HCT116 (cell line): Measurements from ENCODE around the gene PRICKLE1. TPM values are rescaled to one million over a fixed set of nuclear protein-coding genes. Genes with fewer than 3 reads are reported as not detected.

Experiments
- ATAC-seq: fragments of 200-7000 bp; cut with Tn5 transposase; 2 replicates; pipeline ENCODE4 v1.9.1; 2020; ENCODE audit warnings: mild to moderate bottlenecking, moderate library complexity
- BruUV-seq: library from RNA; stranded (reverse); fragments of 400-500 nt; replicated peaks from 2 replicates; lab custom pipeline; 2021; lab: Mats Ljungman, UMichigan
- CTCF ChIA-PET: fragments of 300-600 bp; sonication (Branson Sonifier 250); formaldehyde crosslinking; loops from one replicate; lab custom pipeline; 2021; ENCODE audit warnings: antibody characterized with exemption; lab: Charles Lee
- POLR2A ChIA-PET: fragments of 300-600, 350-600 bp; sonication (Branson Sonifier 250); formaldehyde crosslinking; loops from one replicate; lab custom pipeline; 2021; ENCODE audit warnings: antibody characterized with exemption; lab: Charles Lee
- RAD21 ChIA-PET, 2 experiments: fragments of 300-600 bp; sonication (Branson Sonifier 250); formaldehyde crosslinking; loops; one replicate each; lab custom pipeline; 2023; ENCODE audit warnings: low total read pairs in 2 of 2; ENCODE audit not compliant: uncharacterized antibody in 2 of 2, unreplicated experiment in 2 of 2, low non-redundant PET in 1 of 2; lab: Charles Lee
- DNase-seq: peaks from one replicate; pipeline ENCODE4 v3.0.0-alpha.2; 2010; ENCODE audit warnings: low read depth, low spot score
- H2AFZ ChIP-seq: fragments of 200-600 bp; shearing (Covaris generic), sonication (generic); 2 replicates; pipeline ENCODE4 v1.6.1; 2017; ENCODE audit warnings: low read depth, mixed run types, mixed read lengths, antibody characterized with exemption, low read length; ENCODE audit not compliant: poor library complexity, severe bottlenecking
- H3K27ac ChIP-seq: 2 replicates; pipeline ENCODE4 v1.5.1; 2012; ENCODE audit warnings: low read depth, low read length
- H3K27me3 ChIP-seq: fragments of 200-600 bp; sonication (generic); 2 replicates; pipeline ENCODE4 v1.6.1; 2016; ENCODE audit warnings: mixed run types, low read length, mixed read lengths; ENCODE audit not compliant: insufficient read depth
- H3K36me3 ChIP-seq, 2 experiments: fragments of 200-500 bp in 1 of 2; fragments of 200-600 bp in 1 of 2; sonication (Bioruptor generic) in 1 of 2; sonication (generic) in 1 of 2; 2 replicates each; pipeline versions ENCODE4 v1.5.1 to v1.6.1; 2014 to 2016; ENCODE audit warnings: low read length in 2 of 2, inconsistent platforms in 1 of 2, mixed read lengths in 1 of 2, mixed run types in 1 of 2; ENCODE audit not compliant: insufficient read depth in 2 of 2, control insufficient read depth in 1 of 2
- H3K4me1 ChIP-seq, 2 experiments: fragments of 200-600 bp in 1 of 2; sonication (generic) in 1 of 2; 2 replicates each; pipeline versions ENCODE4 v1.5.1 to v1.6.1; 2012 to 2017; ENCODE audit warnings: low read length in 2 of 2, inconsistent platforms in 1 of 2, mild to moderate bottlenecking in 1 of 2, mixed read lengths in 1 of 2, mixed run types in 1 of 2, moderate library complexity in 1 of 2; ENCODE audit not compliant: insufficient read depth in 2 of 2, control insufficient read depth in 1 of 2
- H3K4me2 ChIP-seq: fragments of 200-600 bp; sonication (generic); 2 replicates; pipeline ENCODE4 v1.6.1; 2017; ENCODE audit warnings: mixed run types, low read length, mixed read lengths
- H3K4me3 ChIP-seq, 2 experiments: fragments of 200-600 bp in 1 of 2; sonication (generic) in 1 of 2; replicated peaks in 1 of 2; 2 replicates each; pipeline ENCODE4 v1.5.1; 2011 to 2016; ENCODE audit warnings: low read length in 2 of 2, control low read depth in 1 of 2, low read depth in 1 of 2, mild to moderate bottlenecking in 1 of 2, mixed read lengths in 1 of 2, mixed run types in 1 of 2
- H3K79me2 ChIP-seq: fragments of 200-600 bp; sonication (generic); 2 replicates; pipeline ENCODE4 v1.6.1; 2017; ENCODE audit warnings: mild to moderate bottlenecking, mixed run types, low read length, moderate library complexity, mixed read lengths; ENCODE audit not compliant: insufficient read depth
- H3K9ac ChIP-seq: fragments of 200-600 bp; sonication (generic); 2 replicates; pipeline ENCODE4 v1.6.1; 2016; ENCODE audit warnings: low read length, mixed read lengths
- H3K9me2 ChIP-seq: fragments of 200-600 bp; sonication (generic), shearing (Covaris generic); 2 replicates; pipeline ENCODE4 v1.6.1; 2017; ENCODE audit warnings: mixed run types, mild to moderate bottlenecking, moderate library complexity; ENCODE audit not compliant: insufficient read depth
- H3K9me3 ChIP-seq, 2 experiments: fragments of 200-500 bp in 1 of 2; fragments of 200-600 bp in 1 of 2; sonication (Bioruptor generic) in 1 of 2; sonication (generic) in 1 of 2; 2 replicates each; pipeline ENCODE4 v1.6.1; 2014 to 2017; ENCODE audit warnings: low read length in 2 of 2, mixed read lengths in 2 of 2, inconsistent platforms in 1 of 2, low read depth in 1 of 2, mild to moderate bottlenecking in 1 of 2, mixed run types in 1 of 2, moderate library complexity in 1 of 2; ENCODE audit not compliant: control insufficient read depth in 1 of 2, insufficient read depth in 1 of 2
- H4K20me1 ChIP-seq: fragments of 200-600 bp; sonication (generic), shearing (Covaris generic); 2 replicates; pipeline ENCODE4 v1.6.1; 2017; ENCODE audit warnings: mixed run types, mild to moderate bottlenecking, moderate library complexity; ENCODE audit not compliant: insufficient read depth
- CBX3 ChIP-seq: IDR thresholded peaks from 2 replicates; pipeline ENCODE4 v1.6.1; 2012; ENCODE audit warnings: low read depth
- CEBPB ChIP-seq: IDR thresholded peaks from 2 replicates; pipeline ENCODE4 v1.6.1; 2012; ENCODE audit warnings: low read depth
- EZH2 ChIP-seq: fragments of 200-600 bp; sonication (generic); IDR thresholded peaks from 2 replicates; pipeline ENCODE4 v1.6.1; 2017; ENCODE audit warnings: antibody characterized with exemption, mixed run types
- FOSL1 ChIP-seq: IDR thresholded peaks from 2 replicates; pipeline ENCODE4 v1.6.1; 2012; ENCODE audit warnings: low read depth
- POLR2A ChIP-seq: IDR thresholded peaks from 2 replicates; pipeline ENCODE4 v1.7.0; 2011; ENCODE audit warnings: borderline replicate concordance; ENCODE audit not compliant: insufficient read depth, insufficient read length; ENCODE audit errors: extremely low read depth
- RAD21 ChIP-seq: IDR thresholded peaks from 2 replicates; pipeline ENCODE4 v1.6.1; 2012; ENCODE audit warnings: low read depth, mild to moderate bottlenecking
- SIN3A ChIP-seq: IDR thresholded peaks from 2 replicates; pipeline ENCODE4 v1.6.1; 2012; ENCODE audit warnings: low read depth
- SRF ChIP-seq: IDR thresholded peaks from 2 replicates; pipeline ENCODE4 v1.6.1; 2012; ENCODE audit warnings: low read depth
- YY1 ChIP-seq: IDR thresholded peaks from 2 replicates; pipeline ENCODE4 v1.6.1; 2011; ENCODE audit warnings: low read length, low read depth, moderate library complexity, mild to moderate bottlenecking; ENCODE audit not compliant: insufficient replicate concordance; ENCODE audit errors: extremely low read depth
- ZFX ChIP-seq: fragments of 450-650 bp; IDR thresholded peaks from 2 replicates; pipeline ENCODE4 v1.6.1; 2017
- ZNF274 ChIP-seq: fragments of 200-500 bp; sonication (Bioruptor generic); IDR thresholded peaks from 2 replicates; pipeline ENCODE4 v1.6.1; 2014; ENCODE audit warnings: mild to moderate bottlenecking, low read depth, low read length, inconsistent platforms
- intact Hi-C: fragments of 100-400 bp; cut with micrococcal nuclease; formaldehyde crosslinking; loops from 2 replicates; pipeline ENCODE4 v1.10.0; 2022
- total RNA-seq: library from RNA; stranded (reverse); gene quantifications from one replicate; pipeline ENCODE4 v1.2.1, GENCODE V29; 2021; ENCODE audit not compliant: unreplicated experiment
- TF ChIP-seq, protein P1 (sequence below): IDR thresholded peaks from 2 replicates; pipeline ENCODE4 v1.6.1; 2012
- TF ChIP-seq, protein P2 (sequence below): IDR thresholded peaks from 2 replicates; pipeline ENCODE4 v1.6.1; 2012; ENCODE audit warnings: low read depth

The PRICKLE1 gene
- total RNA-seq, 1 experiment from 2014 or later: 1.3 TPM

DNA sequence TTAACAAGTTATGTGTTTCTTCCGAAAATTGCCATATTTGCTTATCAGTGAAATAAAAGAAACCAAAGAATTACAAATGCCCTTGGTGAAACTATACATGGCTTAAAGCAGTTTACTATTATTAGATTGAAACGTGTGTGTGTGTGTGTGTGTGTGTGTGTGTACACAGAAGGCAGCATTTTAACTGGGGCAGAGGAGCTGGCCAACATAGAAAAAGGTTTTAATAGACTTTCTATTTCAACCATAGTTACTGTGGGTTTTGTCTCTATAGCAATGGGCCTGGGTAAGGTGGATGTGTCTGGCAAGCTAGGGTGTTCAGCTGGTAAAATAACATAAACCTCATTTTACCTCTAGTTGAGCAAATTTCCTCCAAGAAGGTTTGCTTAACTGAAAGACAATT lies 6.5 kb downstream of the PRICKLE1 start:
- ChIA-PET RAD21 (no interaction called here), POLR2A (no interaction called here), CTCF (no interaction called here)
- Histone ChIP-seq H3K4me2 (no peak overlapping the region), H3K36me3 (no peaks in the 10 kb centered on the region), H3K4me3 (no peak overlapping the region), H4K20me1 (no peaks in the 10 kb centered on the region), H3K9ac (no peak overlapping the region), H3K9me2 (no peaks in the 10 kb centered on the region), H3K79me2 (no peaks in the 10 kb centered on the region), H3K27ac (no peak overlapping the region), H3K9me3 (no peaks in the 10 kb centered on the region), H3K27me3 (no peaks in the 10 kb centered on the region), H3K4me1 (no peaks in the 10 kb centered on the region), H2AFZ (no peak overlapping the region)
- ATAC-seq (no peak), DNase-seq (no peak)
- intact Hi-C loops: no loop called here
- TF ChIP-seq RAD21 (no peak), FOSL1 (no peak), ZNF274 (no peak), POLR2A (no peak)
- BruUV-seq: no TSS peak

DNA sequence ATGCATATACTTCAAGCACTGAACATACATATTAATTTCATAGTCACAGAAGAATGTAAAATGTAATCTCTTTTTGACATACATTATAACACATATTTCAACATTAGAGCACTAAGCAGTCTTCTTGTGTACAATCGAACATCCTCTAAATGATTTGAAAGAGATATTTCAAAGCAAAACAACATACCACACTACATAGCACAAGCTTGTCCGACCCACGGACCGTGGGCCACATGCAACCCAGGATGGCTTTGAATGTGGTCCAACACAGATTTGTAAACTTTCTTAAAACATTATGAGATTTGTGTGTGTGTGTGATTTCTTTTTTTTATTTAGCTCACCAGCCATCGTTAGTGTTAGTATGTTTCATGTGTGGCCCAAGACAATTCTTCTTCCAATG lies 7.0 kb downstream of the PRICKLE1 start:
- no peaks in the 10 kb centered on the region for H3K4me1 ChIP-seq
- ChIA-PET RAD21 (no interaction called here), POLR2A (no interaction called here), CTCF (no interaction called here)
- H3K27ac ChIP-seq: no peak overlapping the region
- no peak for DNase-seq
- no peak overlapping the region for H3K4me3 ChIP-seq
- H4K20me1 ChIP-seq: no peaks in the 10 kb centered on the region
- no peak for ATAC-seq
- H3K79me2 ChIP-seq: no peaks in the 10 kb centered on the region
- H3K27me3 ChIP-seq: no peaks in the 10 kb centered on the region
- no peak overlapping the region for H3K4me2 ChIP-seq
- TF ChIP-seq SIN3A (no peak), YY1 (no peak), RAD21 (no peak), EZH2 (no peak), FOSL1 (no peak), SRF (no peak), CEBPB (no peak), CBX3 (no peak), ZFX (no peak), POLR2A (no peak)
- TF ChIP-seq, protein P1, sequence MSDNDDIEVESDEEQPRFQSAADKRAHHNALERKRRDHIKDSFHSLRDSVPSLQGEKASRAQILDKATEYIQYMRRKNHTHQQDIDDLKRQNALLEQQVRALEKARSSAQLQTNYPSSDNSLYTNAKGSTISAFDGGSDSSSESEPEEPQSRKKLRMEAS: no peak
- TF ChIP-seq, protein P2, sequence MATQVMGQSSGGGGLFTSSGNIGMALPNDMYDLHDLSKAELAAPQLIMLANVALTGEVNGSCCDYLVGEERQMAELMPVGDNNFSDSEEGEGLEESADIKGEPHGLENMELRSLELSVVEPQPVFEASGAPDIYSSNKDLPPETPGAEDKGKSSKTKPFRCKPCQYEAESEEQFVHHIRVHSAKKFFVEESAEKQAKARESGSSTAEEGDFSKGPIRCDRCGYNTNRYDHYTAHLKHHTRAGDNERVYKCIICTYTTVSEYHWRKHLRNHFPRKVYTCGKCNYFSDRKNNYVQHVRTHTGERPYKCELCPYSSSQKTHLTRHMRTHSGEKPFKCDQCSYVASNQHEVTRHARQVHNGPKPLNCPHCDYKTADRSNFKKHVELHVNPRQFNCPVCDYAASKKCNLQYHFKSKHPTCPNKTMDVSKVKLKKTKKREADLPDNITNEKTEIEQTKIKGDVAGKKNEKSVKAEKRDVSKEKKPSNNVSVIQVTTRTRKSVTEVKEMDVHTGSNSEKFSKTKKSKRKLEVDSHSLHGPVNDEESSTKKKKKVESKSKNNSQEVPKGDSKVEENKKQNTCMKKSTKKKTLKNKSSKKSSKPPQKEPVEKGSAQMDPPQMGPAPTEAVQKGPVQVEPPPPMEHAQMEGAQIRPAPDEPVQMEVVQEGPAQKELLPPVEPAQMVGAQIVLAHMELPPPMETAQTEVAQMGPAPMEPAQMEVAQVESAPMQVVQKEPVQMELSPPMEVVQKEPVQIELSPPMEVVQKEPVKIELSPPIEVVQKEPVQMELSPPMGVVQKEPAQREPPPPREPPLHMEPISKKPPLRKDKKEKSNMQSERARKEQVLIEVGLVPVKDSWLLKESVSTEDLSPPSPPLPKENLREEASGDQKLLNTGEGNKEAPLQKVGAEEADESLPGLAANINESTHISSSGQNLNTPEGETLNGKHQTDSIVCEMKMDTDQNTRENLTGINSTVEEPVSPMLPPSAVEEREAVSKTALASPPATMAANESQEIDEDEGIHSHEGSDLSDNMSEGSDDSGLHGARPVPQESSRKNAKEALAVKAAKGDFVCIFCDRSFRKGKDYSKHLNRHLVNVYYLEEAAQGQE: no peak
- no peaks in the 10 kb centered on the region for H3K9me3 ChIP-seq
- H3K9me2 ChIP-seq: no peaks in the 10 kb centered on the region
- H2AFZ ChIP-seq: no peak overlapping the region
- no peak overlapping the region for H3K9ac ChIP-seq
- intact Hi-C loops: no loop called here
- BruUV-seq: no TSS peak
- no peaks in the 10 kb centered on the region for H3K36me3 ChIP-seq
